Coronary artery (tissue), 2 donors: Measurements from ENCODE around the gene MRPL23.

Experiments used
- DNase-seq: peaks from one replicate; pipeline ENCODE4 v3.0.0-alpha.2; 2017; ENCODE audit warnings: low spot score
- H3K27ac ChIP-seq, 2 donors: fragments of 200-600 bp; sonication (generic); one replicate each; pipeline ENCODE4 v1.5.1; 2016 to 2019
- H3K4me3 ChIP-seq: fragments of 200-600 bp; sonication (generic); 2 replicates; pipeline ENCODE4 v1.5.1; 2016; ENCODE audit warnings: mild to moderate bottlenecking, moderate library complexity
- TF ChIP-seq, protein P1 (sequence below): fragments of 200-600 bp; sonication (generic); IDR thresholded peaks from one replicate; pipeline ENCODE4 v1.5.1; 2019; ENCODE audit warnings: antibody characterized with exemption

Gene MRPL23

GRCh38 chr11:1912289-1912878 lies 34.7 kb upstream of the MRPL23 start:
- TF ChIP-seq, protein P1, sequence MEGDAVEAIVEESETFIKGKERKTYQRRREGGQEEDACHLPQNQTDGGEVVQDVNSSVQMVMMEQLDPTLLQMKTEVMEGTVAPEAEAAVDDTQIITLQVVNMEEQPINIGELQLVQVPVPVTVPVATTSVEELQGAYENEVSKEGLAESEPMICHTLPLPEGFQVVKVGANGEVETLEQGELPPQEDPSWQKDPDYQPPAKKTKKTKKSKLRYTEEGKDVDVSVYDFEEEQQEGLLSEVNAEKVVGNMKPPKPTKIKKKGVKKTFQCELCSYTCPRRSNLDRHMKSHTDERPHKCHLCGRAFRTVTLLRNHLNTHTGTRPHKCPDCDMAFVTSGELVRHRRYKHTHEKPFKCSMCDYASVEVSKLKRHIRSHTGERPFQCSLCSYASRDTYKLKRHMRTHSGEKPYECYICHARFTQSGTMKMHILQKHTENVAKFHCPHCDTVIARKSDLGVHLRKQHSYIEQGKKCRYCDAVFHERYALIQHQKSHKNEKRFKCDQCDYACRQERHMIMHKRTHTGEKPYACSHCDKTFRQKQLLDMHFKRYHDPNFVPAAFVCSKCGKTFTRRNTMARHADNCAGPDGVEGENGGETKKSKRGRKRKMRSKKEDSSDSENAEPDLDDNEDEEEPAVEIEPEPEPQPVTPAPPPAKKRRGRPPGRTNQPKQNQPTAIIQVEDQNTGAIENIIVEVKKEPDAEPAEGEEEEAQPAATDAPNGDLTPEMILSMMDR: no peak
- Histone ChIP-seq H3K27ac (no peak overlapping the region), H3K4me3 (no peak overlapping the region)
- DNase-seq: no peak

GRCh38 chr11:1913271-1914060 lies 33.7 kb upstream of the MRPL23 start:
- DNase-seq: no peak
- H3K27ac ChIP-seq: no peak overlapping the region
- H3K4me3 ChIP-seq: no peak overlapping the region
- TF ChIP-seq, protein P1: no peak

- H3K27ac ChIP-seq: no peak overlapping the region
These were observed 31.4 kb upstream of the MRPL23 start for GRCh38 chr11:1915795-1916131.

DNA sequence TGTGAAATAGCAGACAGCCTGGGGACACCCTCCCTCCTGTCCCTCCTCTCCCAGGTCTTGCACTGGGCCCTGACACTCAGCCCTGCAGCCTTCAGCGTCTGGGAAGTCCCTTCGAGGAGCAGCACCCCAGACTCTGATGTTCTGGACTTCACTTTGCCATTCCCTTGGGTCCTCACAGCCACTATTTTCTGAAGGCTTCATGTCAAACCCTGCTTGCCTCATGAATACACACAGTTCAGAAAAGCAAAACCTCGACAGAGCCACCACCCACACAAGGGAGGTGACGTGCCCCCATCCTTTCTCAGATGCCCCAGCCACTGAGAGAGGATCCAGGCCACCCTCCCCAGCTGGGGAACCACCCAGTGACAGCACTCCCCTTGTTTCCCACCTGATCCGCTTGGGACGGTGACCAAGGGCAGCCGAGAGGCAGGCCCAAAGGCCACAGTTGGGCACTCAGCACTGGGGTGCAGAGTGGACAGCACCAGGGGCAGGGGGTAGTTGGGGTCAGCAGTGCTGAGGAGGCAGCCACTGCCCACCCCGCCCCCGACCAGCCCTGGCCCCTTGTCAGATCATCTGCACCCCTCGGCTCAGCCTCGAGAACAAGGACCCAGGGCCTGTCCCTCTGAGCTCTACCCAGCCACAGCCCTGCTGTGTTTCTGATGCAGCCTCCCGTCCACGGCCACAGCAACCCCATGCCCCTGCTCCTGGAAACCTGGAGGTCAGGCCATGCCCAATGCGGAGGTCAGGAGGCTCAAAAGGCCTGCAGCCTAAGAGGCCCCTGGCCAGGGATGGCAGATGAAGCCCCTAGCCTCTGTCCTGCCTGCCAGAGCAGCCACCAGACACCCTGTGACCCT lies 30.8 kb upstream of the MRPL23 start:
- H3K4me3 ChIP-seq: no peak overlapping the region
- DNase-seq: no peak
- peak overlapping the region in 1 of 2 donors; percentile 53 for H3K27ac ChIP-seq
- TF ChIP-seq, protein P1: no peak

More at GRCh38 chr11:1915795-1916131, 31.4 kb upstream of the MRPL23 start:
- no peak for DNase-seq
- TF ChIP-seq, protein P1: no peak
- H3K4me3 ChIP-seq: no peak overlapping the region

GRCh38 chr11:1916986-1917522 lies 30.1 kb upstream of the MRPL23 start:
- DNase-seq: no peak
- TF ChIP-seq, protein P1: no peak
- Histone ChIP-seq H3K4me3 (no peak overlapping the region), H3K27ac (peak overlapping the region in 1 of 2 donors; percentile 53)

DNA sequence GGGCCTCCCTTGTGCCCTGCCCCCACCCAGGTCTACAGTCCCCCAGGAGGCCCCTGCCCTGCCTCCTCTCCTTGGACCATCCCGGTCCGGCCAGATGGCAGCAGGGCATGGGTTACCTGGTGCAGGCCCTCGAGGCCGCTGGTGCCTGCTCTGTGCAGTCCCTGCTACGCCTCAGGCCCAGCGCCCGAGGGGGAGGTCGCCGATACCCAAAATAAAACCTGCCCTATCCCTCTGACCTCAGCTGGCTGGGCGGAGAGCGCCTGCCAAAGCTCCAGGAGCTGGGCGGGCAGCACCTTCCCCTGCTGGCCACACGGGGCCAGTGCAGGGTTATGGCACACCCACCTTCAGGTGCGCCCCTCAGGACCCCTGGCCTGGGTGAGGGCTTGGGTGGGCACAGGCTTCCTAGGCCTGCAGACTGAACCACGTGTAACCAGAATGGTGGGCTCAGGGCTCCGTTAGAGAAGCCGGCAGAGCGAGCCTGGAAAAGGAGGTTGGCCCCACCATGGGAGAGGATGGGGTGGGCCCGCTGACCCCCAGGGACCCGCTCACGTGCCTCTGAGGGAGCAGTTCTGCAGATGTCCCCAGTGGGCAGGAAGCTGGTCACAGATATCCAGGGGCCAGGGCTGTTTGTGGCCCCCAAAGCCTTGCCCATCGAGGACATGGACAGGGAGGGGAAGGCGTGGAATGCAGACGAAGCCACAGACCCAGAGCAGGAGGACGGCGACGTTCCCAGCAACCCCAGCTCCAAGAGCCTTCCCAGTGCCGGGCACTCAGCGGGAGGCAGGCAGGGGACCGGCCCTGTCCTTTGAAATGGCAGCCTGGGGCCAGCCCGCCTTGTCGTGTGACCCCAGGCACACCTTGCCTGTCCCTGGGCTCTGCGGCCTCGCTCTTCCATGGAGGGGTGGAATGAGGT lies 29.4 kb upstream of the MRPL23 start:
- peak overlapping the region in 1 of 2 donors; percentile 53 for H3K27ac ChIP-seq
- no peak for DNase-seq
- TF ChIP-seq, protein P1: no peak
- H3K4me3 ChIP-seq: no peak overlapping the region
